GM18526 (cell line): ENCODE measurements around the gene HOXA7.

ENCODE experiments used
- POLR2A ChIP-seq: IDR thresholded peaks from 3 replicates; pipeline ENCODE4 v1.6.1; 2011; ENCODE audit not compliant: insufficient read length; ENCODE audit errors: extremely low read depth

Gene HOXA7

DNA sequence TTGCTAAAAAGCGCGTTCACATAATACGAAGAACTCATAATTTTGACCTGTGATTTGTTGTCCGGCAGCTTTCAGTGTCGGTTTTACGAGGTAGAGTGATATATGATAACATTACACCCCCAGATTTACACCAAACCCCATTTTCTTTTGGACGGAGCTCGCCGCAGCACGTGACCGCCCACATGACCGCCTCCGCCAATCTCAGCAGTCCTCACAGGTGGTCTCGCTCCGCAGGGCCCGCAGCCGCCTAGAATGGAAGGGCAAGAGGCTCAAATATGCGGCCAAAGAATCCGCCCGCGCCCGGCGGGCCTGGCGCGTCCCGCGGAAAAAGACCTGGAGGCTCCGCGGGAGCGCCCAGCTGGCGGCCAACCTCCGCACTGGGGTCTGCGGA, at the start of gene HOXA7:
HOXA7 (minus strand) TSS at position 168 of the 391 bp plus-strand sequence; CDS start at position 38, 130 bp downstream.
- no peak for TF ChIP-seq POLR2A

DNA sequence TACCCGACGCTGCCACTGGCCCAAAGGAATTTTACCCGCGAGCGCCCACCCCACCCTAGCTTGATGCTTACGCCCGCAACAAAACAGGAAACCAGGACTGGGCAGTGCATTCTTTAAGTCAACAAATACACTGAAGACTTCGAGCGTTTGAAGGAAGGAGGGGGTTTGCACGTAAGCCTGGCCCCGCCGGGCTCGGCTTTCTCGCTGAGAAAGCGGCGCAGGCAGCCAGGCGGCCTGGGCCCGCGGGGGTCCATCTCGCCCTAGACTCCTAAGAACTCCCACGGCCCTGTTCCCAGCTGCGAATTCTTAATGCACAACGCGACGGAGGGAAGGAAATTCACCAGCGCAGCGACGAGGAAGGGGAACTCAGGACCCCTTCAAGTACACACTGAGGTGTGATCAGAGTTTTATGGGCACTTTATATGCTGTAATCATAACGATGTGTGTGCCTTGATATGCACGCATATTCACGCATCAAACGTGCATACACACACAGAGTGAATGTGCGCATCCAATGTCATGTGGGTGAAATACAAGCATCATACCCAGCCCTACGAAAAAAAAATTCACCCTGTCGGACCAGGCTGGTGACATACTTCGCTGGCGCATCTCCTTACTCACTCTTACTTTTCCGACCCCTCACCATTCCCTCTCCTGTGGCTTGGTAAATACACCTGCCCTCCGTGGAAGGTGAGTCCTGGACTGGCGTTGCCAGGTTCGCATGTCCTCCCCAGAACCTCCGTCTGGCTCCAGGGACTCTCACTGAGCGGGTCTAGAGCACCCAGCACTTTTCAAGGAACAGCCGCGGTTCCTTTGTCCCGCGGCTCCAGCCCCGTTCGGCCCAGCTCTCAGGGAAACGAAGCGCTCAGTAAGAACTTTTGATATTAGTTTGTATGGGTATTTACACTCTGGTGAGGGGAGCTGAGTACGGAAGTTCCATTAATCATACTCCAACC, 49.1 kb upstream of the HOXA7 start:
- no peak for TF ChIP-seq POLR2A

GRCh38 chr7:27204851-27205322, 48.4 kb upstream of the HOXA7 start:
- no peak for TF ChIP-seq POLR2A

- TF ChIP-seq POLR2A: no peak
These were observed 47.6 kb upstream of the HOXA7 start for GRCh38 chr7:27203964-27204594.

DNA sequence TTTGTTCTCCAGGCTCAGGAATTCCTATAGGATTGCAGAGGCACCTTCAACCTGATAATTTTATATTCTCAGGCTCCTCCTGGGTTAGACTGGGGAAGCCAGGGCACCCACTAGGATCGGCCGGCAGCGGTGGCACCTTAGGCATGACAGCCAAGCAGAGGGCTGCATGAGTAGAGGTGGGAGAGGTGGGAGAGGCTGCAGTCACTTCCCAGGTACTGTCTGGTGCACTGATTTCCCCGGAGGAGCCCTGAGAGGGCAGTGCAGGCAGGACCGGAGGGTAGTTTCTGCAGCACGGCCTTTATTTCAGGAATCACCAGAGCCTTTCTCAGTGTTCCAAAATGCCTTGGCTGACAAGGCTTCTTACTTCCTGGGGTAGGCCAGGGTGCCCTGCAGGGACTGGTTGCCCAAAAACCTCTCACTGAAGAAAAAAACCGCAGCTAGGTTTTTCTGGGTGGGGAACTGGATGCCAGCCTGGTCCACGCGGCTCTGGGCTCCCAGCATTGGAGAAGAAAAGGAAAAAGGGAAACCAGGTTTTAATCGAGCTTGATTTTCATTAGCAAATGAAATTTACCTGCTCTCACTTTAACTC, 47.0 kb upstream of the HOXA7 start:
- no peak for TF ChIP-seq POLR2A

- no peak for TF ChIP-seq POLR2A
These were observed 46.3 kb upstream of the HOXA7 start for GRCh38 chr7:27202862-27203134.

DNA sequence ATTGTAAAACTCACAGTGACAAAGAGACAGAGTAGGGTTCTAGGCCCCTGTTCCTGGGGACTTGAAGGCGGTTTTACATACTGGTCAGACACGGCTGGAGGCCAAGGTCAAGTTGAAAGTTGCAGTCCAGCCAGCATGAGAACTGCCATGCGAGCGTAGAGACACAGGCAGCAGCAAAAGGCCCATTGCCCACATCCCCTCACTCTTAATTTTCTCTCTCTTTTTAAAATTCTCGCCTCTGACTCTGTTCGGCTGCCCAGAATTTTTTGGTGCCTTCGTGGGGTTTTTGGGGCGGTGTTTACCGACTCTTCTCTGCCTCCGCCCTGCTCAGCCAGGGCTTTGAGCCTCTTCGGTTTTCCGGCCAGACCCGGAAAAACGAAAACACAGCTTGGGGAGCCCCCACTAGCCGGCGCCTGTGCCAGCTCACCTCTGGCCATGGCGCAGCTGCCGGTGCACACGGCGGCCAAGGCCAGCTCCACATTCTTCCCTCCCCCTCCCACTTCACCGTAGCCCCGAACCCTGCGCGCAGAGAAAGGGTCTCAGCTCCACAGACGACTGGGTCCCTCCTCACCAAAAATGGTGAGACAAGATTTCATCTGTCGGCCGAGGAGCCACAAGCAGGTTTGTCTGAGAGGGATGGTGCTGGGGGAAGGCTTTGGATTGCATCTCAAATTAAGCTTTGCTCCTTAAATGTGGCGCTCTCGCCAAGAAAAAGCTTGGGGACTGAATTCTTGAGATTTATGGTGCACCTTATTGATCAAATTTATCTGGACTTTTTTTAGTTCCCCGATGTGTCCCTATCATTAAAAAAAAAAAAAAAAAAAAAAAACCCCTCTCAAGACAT, 45.8 kb upstream of the HOXA7 start:
- no peak for TF ChIP-seq POLR2A

- no peak for TF ChIP-seq POLR2A
These were observed 45.1 kb upstream of the HOXA7 start for GRCh38 chr7:27201580-27202017.

DNA sequence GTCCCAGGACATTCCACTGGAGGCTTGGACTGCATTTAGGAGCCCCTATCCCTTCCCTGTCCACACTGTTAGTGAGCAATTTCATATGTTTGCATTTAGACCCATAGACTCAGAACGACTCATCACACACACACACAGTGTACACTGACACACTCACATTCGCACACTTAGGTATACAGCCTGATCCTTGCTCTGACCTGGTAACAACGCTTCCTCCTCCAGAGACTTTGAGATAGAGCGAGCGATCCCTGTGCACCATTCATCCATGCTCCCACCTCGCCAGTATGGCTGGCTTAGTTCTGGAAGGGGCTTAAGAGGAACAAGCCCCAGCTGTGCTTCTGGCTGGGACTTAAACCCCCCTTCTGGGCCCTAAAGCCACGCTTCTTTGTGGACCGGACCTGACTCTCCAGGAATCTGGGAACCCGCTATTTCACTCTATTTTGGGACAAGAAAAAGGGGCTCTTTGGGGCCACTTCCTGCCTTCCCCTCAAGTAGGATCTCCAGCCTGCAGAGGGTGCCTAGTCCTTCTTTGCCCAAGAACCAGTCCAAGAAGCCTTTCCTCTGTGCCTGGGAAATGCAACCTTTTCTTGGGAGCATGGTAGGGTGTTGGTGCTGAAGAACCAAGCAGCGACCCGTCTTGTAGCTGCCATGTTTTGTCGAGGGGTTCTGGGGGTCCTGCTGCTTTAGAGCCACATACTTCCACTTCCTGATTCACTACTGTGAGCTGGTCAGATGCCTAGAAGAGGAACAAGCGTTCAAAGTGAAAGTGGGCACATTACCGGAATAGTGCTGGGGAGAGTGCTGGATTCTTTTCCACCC, 44.5 kb upstream of the HOXA7 start:
- TF ChIP-seq POLR2A: no peak

DNA sequence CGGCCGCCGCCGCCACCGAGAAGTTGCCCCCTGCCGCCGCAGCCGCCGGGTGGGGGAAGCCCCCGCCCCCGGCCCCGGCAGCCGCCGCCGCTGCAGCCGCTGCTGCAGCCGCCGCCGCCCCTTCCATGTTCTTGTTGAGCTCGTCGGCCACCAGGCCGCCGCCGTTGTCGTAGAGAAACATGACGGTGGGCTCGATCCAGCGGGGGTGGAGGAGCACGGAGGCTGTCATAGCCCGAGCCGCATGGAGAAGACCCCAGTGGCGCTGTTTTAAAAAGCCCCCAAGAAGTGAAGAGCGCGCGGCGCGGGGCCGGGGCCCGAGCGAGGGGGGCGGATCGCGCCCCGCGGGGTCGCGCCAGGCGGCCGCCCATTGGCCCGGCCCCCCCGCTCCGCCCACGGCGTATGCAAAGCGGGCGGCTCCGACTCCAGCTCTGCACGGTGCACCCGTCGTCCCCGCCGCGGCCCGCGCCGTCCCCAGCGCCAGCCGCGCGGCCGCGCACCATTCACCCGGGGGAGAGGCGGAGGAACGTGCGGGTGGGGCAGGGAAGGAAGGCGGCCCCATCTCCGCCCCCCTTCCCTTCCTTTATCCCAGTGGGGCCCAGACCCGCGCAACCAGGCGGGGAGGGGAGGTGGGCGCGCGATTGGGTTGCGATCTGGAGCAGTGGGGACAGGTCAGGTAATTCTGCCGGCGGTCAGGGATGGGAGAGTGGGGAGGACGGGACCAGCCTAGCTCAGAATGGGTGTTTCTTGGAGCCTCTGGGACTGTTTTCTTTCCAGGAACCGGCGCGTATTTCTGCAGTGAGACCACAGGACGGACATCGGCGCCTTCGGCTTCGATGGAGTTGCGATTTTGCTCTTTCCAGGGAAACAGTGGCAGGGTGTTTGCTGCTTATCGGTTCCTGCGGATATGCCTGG, 43.6 kb upstream of the HOXA7 start, which contains the start of gene HOXA13:
HOXA13 (minus strand) TSS at position 243 of the 912 bp plus-strand sequence; CDS start at position 229, 14 bp downstream.
- TF ChIP-seq POLR2A: no peak

GRCh38 chr7:27198871-27199801, 42.7 kb upstream of the HOXA7 start:
- TF ChIP-seq POLR2A: no peak
